Activated T-cell treated with anti-CD3 and anti-CD28 coated beads for 1 hour (primary cell): ENCODE data around the gene FGF21.
"Not testable (repeated sequence)": the region's sequence is repeated elsewhere in the genome, so short reads cannot be mapped to it uniquely, and the experiment has no call there.

Experiments
- DNase-seq: peaks from one replicate; pipeline ENCODE4 v3.0.0-alpha.2; 2020; ENCODE audit warnings: low read depth

FGF21 gene

GRCh38 chr19:48751845-48752495 lies 3.4 kb upstream of the FGF21 start:
- DNase-seq = no peak

GRCh38 chr19:48752496-48753365 lies 2.6 kb upstream of the FGF21 start, which contains the start of gene FUT1:
Gene FUT1 (minus strand): TSS chr19:48752641. CDS start chr19:48751281, 1,360 bp downstream.
- DNase-seq = no peak

- DNase-seq = no peak
Observed at GRCh38 chr19:48755787-48756186, 463 bp downstream of the FGF21 start.

- DNase-seq = no peak
Observed at GRCh38 chr19:48756212-48756611, 888 bp downstream of the FGF21 start.

- no peak for DNase-seq
Observed at GRCh38 chr19:48756686-48757085, 1.4 kb downstream of the FGF21 start.

GRCh38 chr19:48757089-48757675 lies 1.9 kb downstream of the FGF21 start:
- DNase-seq = no peak

GRCh38 chr19:48757741-48758144 lies 2.4 kb downstream of the FGF21 start:
- no peak for DNase-seq

- DNase-seq = no peak
Observed at GRCh38 chr19:48760504-48761205, 5.3 kb downstream of the FGF21 start.

GRCh38 chr19:48765816-48766215 lies 10.5 kb downstream of the FGF21 start:
- not testable (repeated sequence) for DNase-seq

- DNase-seq = not testable (repeated sequence)
Observed at GRCh38 chr19:48768171-48768753, 12.9 kb downstream of the FGF21 start.

GRCh38 chr19:48768994-48769713 lies 13.8 kb downstream of the FGF21 start:
- DNase-seq = no peak

- DNase-seq = no peak
Observed at GRCh38 chr19:48770266-48770665, 14.9 kb downstream of the FGF21 start.

GRCh38 chr19:48770734-48771472 lies 15.6 kb downstream of the FGF21 start:
- no peak for DNase-seq

- no peak for DNase-seq
Observed at GRCh38 chr19:48772503-48772953, 17.2 kb downstream of the FGF21 start.

GRCh38 chr19:48777139-48777538 lies 21.8 kb downstream of the FGF21 start:
- no peak for DNase-seq

- no peak for DNase-seq
Observed at GRCh38 chr19:48777720-48778119, 22.4 kb downstream of the FGF21 start.

GRCh38 chr19:48779636-48780035 lies 24.3 kb downstream of the FGF21 start:
- DNase-seq = no peak

- DNase-seq = no peak
Observed at GRCh38 chr19:48780631-48781391, 25.5 kb downstream of the FGF21 start.

GRCh38 chr19:48784527-48784926 lies 29.2 kb downstream of the FGF21 start:
- no peak for DNase-seq

- not testable (repeated sequence) for DNase-seq
Observed at GRCh38 chr19:48786422-48786821, 31.1 kb downstream of the FGF21 start.
